LNCaP clone FGC (cell line): ENCODE measurements around the gene KCNA2.

ENCODE experiments used
- DNase-seq: peaks from one replicate; pipeline ENCODE4 v3.0.0-alpha.2; 2011; ENCODE audit warnings: low read depth
- H3K4me3 ChIP-seq: 2 replicates; pipeline ENCODE4 v1.5.1; 2011; ENCODE audit warnings: mild to moderate bottlenecking, low read depth, low read length, control low read depth
- CTCF ChIP-seq: IDR thresholded peaks from 2 replicates; pipeline ENCODE4 v1.5.1; 2012; ENCODE audit warnings: mild to moderate bottlenecking; ENCODE audit not compliant: control insufficient read depth, insufficient read depth; ENCODE audit errors: extremely low read depth

KCNA2 gene

GRCh38 chr1:110601332-110601731, 4.8 kb downstream of the KCNA2 start:
- DNase-seq = no peak
- H3K4me3 ChIP-seq = no peak overlapping the region
- no peak for TF ChIP-seq CTCF

GRCh38 chr1:110600716-110601115, 5.4 kb downstream of the KCNA2 start:
- no peak for DNase-seq
- H3K4me3 ChIP-seq = no peak overlapping the region
- TF ChIP-seq CTCF = no peak

GRCh38 chr1:110597966-110598365, 8.2 kb downstream of the KCNA2 start:
- H3K4me3 ChIP-seq = no peak overlapping the region
- TF ChIP-seq CTCF = no peak
- no peak for DNase-seq

GRCh38 chr1:110596312-110596711, 9.8 kb downstream of the KCNA2 start:
- no peak overlapping the region for H3K4me3 ChIP-seq
- TF ChIP-seq CTCF = no peak
- DNase-seq = no peak

DNA sequence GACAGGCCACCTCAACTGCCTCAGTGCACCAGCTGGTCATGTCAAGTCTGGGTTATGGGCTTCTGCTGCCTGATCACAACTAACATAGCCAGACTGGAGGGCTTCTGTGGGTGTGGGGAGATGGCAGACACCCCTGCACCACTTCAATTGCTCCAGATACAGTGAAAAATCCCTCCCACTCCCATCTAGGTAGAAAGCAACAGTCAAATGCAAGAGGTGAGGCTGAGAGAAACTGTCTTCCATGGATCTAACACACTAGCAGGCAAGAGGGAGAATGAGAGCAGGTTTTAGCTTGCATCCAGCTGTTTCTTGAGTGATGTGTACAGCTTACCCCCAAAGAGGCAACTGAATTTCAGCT, 10.8 kb downstream of the KCNA2 start:
- DNase-seq = no peak
- no peak overlapping the region for H3K4me3 ChIP-seq
- no peak for TF ChIP-seq CTCF

GRCh38 chr1:110594456-110595352, 11.5 kb downstream of the KCNA2 start:
- H3K4me3 ChIP-seq = no peak overlapping the region
- DNase-seq = no peak
- TF ChIP-seq CTCF = no peak

DNA sequence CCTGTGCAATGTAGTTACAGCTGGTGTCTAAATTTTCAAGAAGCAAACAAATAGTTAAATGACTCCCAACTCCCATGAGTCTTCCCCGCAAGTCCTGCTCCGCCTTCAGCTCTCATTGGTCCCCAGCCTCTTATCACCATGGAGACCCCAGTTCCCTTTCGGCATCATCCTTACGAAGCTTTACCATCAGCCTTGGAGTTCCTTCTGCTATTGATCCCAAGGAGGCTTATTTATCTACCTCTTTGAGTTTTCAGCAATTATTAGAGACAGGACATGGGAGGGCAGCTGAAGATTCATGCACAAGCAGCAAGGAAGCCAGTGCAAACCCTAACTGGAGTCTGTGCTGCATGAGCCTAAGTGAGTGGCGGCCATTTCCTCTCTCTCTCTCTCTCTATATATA, 12.3 kb downstream of the KCNA2 start:
- no peak overlapping the region for H3K4me3 ChIP-seq
- no peak for DNase-seq
- no peak for TF ChIP-seq CTCF
